B cell (primary cell): Measurements from ENCODE around the gene MRPL24.

Experiments used
- EZH2 ChIP-seq: IDR thresholded peaks from 2 replicates; pipeline ENCODE4 v1.6.1; 2012; ENCODE audit warnings: borderline replicate concordance, low read depth, mild to moderate bottlenecking, moderate library complexity, low read length; ENCODE audit not compliant: insufficient read depth, poor library complexity, severe bottlenecking
- TF ChIP-seq, protein P1 (sequence below): fragments of 200-600 bp; IDR thresholded peaks from one replicate; pipeline ENCODE4 v1.8.0; 2022; ENCODE audit warnings: antibody characterized with exemption, mild to moderate bottlenecking

GRCh38 chr1:156740741-156741480 lies at the start of gene MRPL24:
- TF ChIP-seq, protein P1, sequence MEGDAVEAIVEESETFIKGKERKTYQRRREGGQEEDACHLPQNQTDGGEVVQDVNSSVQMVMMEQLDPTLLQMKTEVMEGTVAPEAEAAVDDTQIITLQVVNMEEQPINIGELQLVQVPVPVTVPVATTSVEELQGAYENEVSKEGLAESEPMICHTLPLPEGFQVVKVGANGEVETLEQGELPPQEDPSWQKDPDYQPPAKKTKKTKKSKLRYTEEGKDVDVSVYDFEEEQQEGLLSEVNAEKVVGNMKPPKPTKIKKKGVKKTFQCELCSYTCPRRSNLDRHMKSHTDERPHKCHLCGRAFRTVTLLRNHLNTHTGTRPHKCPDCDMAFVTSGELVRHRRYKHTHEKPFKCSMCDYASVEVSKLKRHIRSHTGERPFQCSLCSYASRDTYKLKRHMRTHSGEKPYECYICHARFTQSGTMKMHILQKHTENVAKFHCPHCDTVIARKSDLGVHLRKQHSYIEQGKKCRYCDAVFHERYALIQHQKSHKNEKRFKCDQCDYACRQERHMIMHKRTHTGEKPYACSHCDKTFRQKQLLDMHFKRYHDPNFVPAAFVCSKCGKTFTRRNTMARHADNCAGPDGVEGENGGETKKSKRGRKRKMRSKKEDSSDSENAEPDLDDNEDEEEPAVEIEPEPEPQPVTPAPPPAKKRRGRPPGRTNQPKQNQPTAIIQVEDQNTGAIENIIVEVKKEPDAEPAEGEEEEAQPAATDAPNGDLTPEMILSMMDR: no peak
- TF ChIP-seq EZH2: no peak
